OCI-LY7 (cell line): ENCODE results near the gene OPRM1. TPM values are rescaled to one million over a fixed set of nuclear protein-coding genes. Genes with fewer than 3 reads are reported as not detected.
"Not testable (repeated sequence)": the region's sequence is repeated elsewhere in the genome, so short reads cannot be mapped to it uniquely, and the experiment has no call there.

Experiments
- BruUV-seq: library from RNA; stranded (reverse); fragments of 400-500 nt; replicated peaks from 2 replicates; lab custom pipeline; 2021; lab: Mats Ljungman, UMichigan
- CTCF ChIA-PET: fragments of 300-600 bp; sonication (Branson Sonifier 250); formaldehyde crosslinking; loops from one replicate; lab custom pipeline; 2022; ENCODE audit warnings: antibody characterized with exemption; ENCODE audit not compliant: unreplicated experiment; lab: Charles Lee
- POLR2A ChIA-PET: fragments of 300-600 bp; sonication (Branson Sonifier 250); formaldehyde crosslinking; loops from one replicate; lab custom pipeline; 2022; ENCODE audit warnings: antibody characterized with exemption; lab: Charles Lee
- DNase-seq: peaks from one replicate; pipeline ENCODE4 v3.0.0-alpha.2; 2015; ENCODE audit warnings: low spot score
- H2AFZ ChIP-seq: fragments of 200-600 bp; sonication (generic), shearing (Covaris generic); 2 replicates; pipeline ENCODE4 v1.6.1; 2014; ENCODE audit warnings: mild to moderate bottlenecking, antibody characterized with exemption, low read length, moderate library complexity
- H3K27ac ChIP-seq: fragments of 200-600 bp; sonication (generic); 2 replicates; pipeline ENCODE4 v1.5.1; 2014; ENCODE audit warnings: mixed run types, low read depth, mild to moderate bottlenecking, moderate library complexity, low read length, inconsistent platforms; ENCODE audit not compliant: poor library complexity, severe bottlenecking
- H3K36me3 ChIP-seq: fragments of 200-600 bp; sonication (generic); 2 replicates; pipeline ENCODE4 v1.6.1; 2014; ENCODE audit warnings: mild to moderate bottlenecking, antibody characterized with exemption, low read length, moderate library complexity, mixed read lengths; ENCODE audit not compliant: insufficient read depth
- H3K4me1 ChIP-seq: fragments of 200-600 bp; sonication (generic); 2 replicates; pipeline ENCODE4 v1.5.1; 2014; ENCODE audit warnings: mild to moderate bottlenecking, low read length; ENCODE audit not compliant: insufficient read depth, poor library complexity, severe bottlenecking
- H3K4me2 ChIP-seq: fragments of 200-600 bp; sonication (generic); 2 replicates; pipeline ENCODE4 v1.6.1; 2014; ENCODE audit warnings: mild to moderate bottlenecking, low read length
- H3K4me3 ChIP-seq: fragments of 200-600 bp; sonication (generic); 2 replicates; pipeline ENCODE4 v1.5.1; 2014; ENCODE audit warnings: mild to moderate bottlenecking, low read depth, low read length; ENCODE audit not compliant: poor library complexity, severe bottlenecking
- H3K79me2 ChIP-seq: fragments of 200-600 bp; sonication (generic); 2 replicates; pipeline ENCODE4 v1.6.1; 2016; ENCODE audit warnings: low read depth, mild to moderate bottlenecking, low read length, moderate library complexity, mixed read lengths; ENCODE audit not compliant: insufficient read depth
- H3K9me2 ChIP-seq: fragments of 200-600 bp; sonication (generic); 2 replicates; pipeline ENCODE4 v1.6.1; 2016; ENCODE audit warnings: mild to moderate bottlenecking, low read length, mixed read lengths; ENCODE audit not compliant: insufficient read depth
- H3K9me3 ChIP-seq: fragments of 200-600 bp; sonication (generic); 2 replicates; pipeline ENCODE4 v1.6.1; 2014; ENCODE audit warnings: mild to moderate bottlenecking, mixed run types, low read length, mixed read lengths
- H4K20me1 ChIP-seq: fragments of 200-600 bp; sonication (generic); 2 replicates; pipeline ENCODE4 v1.6.1; 2014; ENCODE audit warnings: mild to moderate bottlenecking, antibody characterized with exemption, low read length, moderate library complexity, mixed read lengths; ENCODE audit not compliant: insufficient read depth
- EZH2phosphoT487 ChIP-seq: fragments of 200-600 bp; sonication (generic); IDR thresholded peaks from 2 replicates; pipeline ENCODE4 v1.6.1; 2018; ENCODE audit warnings: low read depth, borderline replicate concordance, mild to moderate bottlenecking, mixed run types, antibody characterized with exemption, low read length, moderate library complexity, mixed read lengths
- intact Hi-C: fragments of 100-400 bp; cut with micrococcal nuclease; formaldehyde crosslinking; loops from one replicate; pipeline ENCODE4 v1.10.0; 2022; ENCODE audit not compliant: unreplicated experiment
- total RNA-seq, 2 experiments: library from RNA; depleted of rRNA in 1 of 2; stranded (reverse); fragments of >200 nt in 1 of 2; shearing (Covaris generic) in 1 of 2; gene quantifications; 2 replicates each; pipeline ENCODE4 v1.2.3, GENCODE V29; 2014 to 2022
- TF ChIP-seq, protein P1 (sequence below): fragments of 200-600 bp; sonication (generic); conservative IDR thresholded peaks from 2 replicates; pipeline ENCODE4 v1.5.1; 2014; ENCODE audit warnings: mild to moderate bottlenecking, antibody characterized with exemption, low read length, moderate library complexity, mixed read lengths

Gene OPRM1
- total RNA-seq, 2 experiments from 2014 or later: not detected

DNA sequence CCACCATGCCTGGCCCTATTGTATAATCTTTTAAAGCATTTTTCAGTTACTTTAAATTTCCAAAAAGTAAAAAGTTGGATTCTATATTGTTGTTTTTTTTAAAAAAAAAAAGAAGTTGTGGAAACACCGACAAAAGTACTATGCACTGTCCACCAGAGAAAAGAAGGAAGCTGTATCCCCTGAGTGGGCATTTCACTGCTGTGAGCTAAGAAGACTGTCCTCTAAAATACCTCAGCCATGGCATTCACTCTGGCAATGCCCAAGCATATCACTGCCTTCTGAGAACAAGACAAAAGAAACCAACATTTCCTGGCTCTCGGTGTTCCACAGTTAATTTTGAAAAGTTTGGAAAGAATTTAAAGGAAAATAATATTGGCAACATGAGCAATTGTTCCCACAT, 199.8 kb downstream of the OPRM1 start:
- no peaks in the 10 kb centered on the region for H3K9me3 ChIP-seq
- no peaks in the 10 kb centered on the region for H4K20me1 ChIP-seq
- H3K4me1 ChIP-seq: no peaks in the 10 kb centered on the region
- BruUV-seq: no TSS peak
- DNase-seq: no peak
- no peak overlapping the region for H3K4me2 ChIP-seq
- TF ChIP-seq, protein P1, sequence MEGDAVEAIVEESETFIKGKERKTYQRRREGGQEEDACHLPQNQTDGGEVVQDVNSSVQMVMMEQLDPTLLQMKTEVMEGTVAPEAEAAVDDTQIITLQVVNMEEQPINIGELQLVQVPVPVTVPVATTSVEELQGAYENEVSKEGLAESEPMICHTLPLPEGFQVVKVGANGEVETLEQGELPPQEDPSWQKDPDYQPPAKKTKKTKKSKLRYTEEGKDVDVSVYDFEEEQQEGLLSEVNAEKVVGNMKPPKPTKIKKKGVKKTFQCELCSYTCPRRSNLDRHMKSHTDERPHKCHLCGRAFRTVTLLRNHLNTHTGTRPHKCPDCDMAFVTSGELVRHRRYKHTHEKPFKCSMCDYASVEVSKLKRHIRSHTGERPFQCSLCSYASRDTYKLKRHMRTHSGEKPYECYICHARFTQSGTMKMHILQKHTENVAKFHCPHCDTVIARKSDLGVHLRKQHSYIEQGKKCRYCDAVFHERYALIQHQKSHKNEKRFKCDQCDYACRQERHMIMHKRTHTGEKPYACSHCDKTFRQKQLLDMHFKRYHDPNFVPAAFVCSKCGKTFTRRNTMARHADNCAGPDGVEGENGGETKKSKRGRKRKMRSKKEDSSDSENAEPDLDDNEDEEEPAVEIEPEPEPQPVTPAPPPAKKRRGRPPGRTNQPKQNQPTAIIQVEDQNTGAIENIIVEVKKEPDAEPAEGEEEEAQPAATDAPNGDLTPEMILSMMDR: no peak
- no peak for TF ChIP-seq EZH2phosphoT487
- intact Hi-C loops: no loop called here
- CTCF ChIA-PET: no interaction called here
- no peaks in the 10 kb centered on the region for H3K9me2 ChIP-seq
- no peak overlapping the region for H2AFZ ChIP-seq
- no peaks in the 10 kb centered on the region for H3K79me2 ChIP-seq
- POLR2A ChIA-PET: no interaction called here
- no peak overlapping the region for H3K27ac ChIP-seq
- H3K36me3 ChIP-seq: no peaks in the 10 kb centered on the region
- H3K4me3 ChIP-seq: no peak overlapping the region

DNA sequence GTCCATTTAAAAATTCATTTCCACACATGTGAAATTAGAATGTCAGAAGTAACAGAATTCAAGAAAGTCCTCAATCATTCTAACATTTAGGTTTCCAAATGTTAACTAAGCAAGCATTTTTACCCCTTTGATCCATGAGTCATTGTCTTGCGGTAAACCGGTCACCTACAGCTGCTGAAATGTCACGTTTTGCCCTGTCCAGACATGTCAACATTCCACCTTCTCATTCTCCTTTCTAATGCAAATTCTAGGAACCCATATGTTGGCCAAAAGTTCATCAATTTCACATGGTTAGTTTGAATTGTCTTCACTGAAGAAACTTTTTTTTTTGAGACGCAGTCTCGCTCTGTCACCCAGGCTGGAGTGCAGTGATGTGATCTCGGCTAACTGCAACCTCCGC, 200.4 kb downstream of the OPRM1 start:
- no peak overlapping the region for H3K27ac ChIP-seq
- no peak overlapping the region for H3K4me2 ChIP-seq
- no peaks in the 10 kb centered on the region for H4K20me1 ChIP-seq
- no peak overlapping the region for H3K4me3 ChIP-seq
- H2AFZ ChIP-seq: no peak overlapping the region
- ChIA-PET POLR2A (no interaction called here), CTCF (no interaction called here)
- intact Hi-C loops: no loop called here
- no peaks in the 10 kb centered on the region for H3K4me1 ChIP-seq
- BruUV-seq: no TSS peak
- no peaks in the 10 kb centered on the region for H3K9me3 ChIP-seq
- H3K79me2 ChIP-seq: no peaks in the 10 kb centered on the region
- no peaks in the 10 kb centered on the region for H3K36me3 ChIP-seq
- DNase-seq: no peak
- TF ChIP-seq, protein P1: no peak
- TF ChIP-seq EZH2phosphoT487: no peak
- no peaks in the 10 kb centered on the region for H3K9me2 ChIP-seq

DNA sequence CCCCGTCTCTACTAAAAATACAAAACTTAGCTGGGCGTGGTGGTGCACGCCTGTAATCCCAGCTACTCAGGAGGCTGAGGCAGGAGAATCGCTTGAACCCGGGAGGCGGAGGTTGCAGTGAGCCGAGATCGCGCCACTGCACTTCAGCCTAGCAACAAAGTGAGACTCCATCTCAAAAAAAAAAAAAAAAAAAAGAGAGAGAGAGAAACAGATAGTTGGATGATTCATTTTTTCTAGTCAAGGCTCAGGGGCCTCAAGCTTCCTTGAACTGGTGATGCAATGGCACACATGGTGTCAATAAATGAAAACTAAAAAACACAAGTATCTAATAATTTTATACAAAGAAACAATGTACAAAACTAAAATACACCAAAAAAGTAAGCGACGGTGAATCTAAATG, 202.0 kb downstream of the OPRM1 start:
- CTCF ChIA-PET, POLR2A ChIA-PET, H3K4me2 ChIP-seq, H3K9me3 ChIP-seq, H3K9me2 ChIP-seq, H3K79me2 ChIP-seq, H3K27ac ChIP-seq, H3K4me3 ChIP-seq, BruUV-seq, DNase-seq, intact Hi-C loops, H4K20me1 ChIP-seq, H3K4me1 ChIP-seq, H2AFZ ChIP-seq, H3K36me3 ChIP-seq: not testable (repeated sequence)
